ENCODE measurements around the gene ACAD10.
"Not testable (repeated sequence)": the region's sequence is repeated elsewhere in the genome, so short reads cannot be mapped to it uniquely, and the experiment has no call there.

Gene ACAD10

DNA sequence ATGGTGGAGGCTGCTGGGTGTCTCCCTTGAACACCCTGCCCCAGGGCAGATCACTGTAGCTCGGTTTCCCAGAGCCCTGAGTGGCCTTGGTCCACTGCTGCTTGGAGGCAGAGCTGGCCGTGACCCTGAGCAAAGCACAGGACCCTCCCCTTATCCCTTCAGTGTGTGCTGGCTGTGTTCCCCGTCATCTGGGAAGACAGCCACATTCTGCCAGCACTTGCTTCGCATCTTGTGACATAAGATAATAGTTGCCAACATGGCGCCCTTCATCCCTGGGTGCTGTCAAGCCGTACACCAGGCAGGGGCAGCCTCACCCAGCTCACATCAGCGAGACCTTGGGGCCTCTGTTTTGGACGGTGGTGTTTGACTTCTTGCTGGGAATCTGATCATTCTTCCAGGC lies 68.8 kb downstream of the ACAD10 start:
- DNase-seq = no peak

DNA sequence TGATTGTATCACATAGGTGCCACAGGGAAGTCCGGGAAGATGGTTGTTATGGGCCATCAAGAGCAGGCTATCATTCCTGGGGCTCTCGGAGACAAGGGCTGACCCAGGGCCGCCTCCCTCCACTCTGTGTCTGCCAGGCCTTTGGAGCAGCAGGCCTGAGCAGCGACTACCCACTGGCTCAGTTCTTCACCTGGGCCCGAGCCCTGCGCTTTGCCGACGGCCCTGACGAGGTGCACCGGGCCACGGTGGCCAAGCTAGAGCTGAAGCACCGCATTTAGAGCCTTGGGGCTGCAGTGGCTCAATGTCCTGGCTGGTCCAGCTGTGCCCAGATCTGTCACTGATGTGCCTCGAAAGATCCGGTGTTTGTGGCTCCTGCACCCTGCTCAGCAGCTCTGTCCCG lies 70.3 kb downstream of the ACAD10 start:
- no peak for DNase-seq

DNA sequence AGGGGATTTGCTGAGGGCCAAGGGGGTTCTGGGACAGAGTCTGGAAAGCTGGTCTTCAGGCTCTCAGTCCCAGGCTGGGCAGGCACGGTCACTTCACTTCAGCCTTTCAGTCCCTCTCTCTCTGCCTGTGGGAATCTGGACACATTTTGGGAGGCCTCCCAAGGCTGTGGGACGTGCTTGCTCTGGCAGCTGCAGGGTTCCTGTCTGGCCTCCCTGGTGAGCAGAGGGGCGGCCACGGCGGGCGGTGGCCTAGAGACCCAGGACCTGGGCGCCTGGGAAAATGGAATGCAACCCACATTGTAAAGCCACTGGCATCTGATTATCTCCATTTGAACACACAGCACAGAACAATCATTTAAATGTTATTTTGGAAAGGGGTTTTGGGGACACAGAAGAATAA lies 70.8 kb downstream of the ACAD10 start:
- DNase-seq = no peak

DNA sequence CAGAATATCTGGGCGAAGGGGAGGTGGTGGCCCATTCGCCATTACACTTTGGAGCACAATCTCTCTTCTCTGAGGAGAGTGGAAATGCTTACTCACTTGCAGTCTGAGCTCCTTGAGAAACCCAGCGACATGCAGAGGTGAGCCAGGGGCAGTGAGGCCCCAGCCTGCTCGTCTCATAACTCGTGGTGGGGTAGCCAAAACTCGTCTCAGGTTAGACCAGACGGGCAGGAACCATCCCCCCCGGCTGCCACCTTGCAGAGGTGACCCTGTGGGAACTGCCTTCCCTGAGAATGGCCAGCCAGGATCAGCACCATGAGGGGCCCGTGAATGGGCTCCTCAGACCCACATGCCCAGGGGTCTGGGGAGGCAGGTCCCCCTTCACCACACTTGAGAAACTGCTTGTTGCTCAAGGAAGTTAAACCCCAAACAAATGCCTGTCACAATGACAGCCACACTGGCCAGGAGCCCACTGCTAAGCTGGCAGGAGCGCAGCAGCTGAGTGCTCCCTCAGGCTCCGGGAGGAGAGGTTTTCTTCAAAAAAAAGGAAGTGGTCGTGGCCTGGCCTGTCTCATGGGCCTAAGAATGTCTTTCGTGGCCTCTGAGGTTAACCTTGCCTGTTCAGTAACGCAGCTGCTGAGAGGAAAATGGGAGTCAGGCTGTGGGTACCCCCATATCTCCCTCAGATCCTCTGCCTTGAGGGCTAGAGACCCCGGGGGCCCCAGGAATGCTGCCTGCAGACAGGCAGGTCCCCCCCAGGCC lies 71.7 kb downstream of the ACAD10 start:
- DNase-seq = no peak

DNA sequence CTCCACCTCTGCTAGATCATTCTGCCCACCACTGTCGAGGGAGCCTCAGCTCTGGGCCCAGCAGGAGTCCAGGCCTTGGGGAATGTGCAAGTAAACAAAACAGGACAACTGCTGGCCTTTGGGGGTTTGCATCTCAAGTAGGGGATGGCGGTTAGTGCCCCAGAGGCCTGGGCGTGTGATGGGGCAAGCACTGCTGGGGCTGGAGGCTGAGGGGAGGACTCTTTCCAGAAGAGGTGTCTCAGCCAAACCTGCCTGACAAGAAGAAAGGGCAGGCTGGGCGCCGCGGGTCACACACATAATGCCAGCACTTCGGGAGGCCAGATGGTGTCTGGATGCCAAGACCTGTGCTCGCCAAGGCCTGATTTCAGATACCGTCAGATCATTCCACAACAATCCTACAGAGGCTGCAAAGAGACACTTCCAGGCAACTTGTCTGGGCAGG lies 72.3 kb downstream of the ACAD10 start:
- DNase-seq = no peak

DNA sequence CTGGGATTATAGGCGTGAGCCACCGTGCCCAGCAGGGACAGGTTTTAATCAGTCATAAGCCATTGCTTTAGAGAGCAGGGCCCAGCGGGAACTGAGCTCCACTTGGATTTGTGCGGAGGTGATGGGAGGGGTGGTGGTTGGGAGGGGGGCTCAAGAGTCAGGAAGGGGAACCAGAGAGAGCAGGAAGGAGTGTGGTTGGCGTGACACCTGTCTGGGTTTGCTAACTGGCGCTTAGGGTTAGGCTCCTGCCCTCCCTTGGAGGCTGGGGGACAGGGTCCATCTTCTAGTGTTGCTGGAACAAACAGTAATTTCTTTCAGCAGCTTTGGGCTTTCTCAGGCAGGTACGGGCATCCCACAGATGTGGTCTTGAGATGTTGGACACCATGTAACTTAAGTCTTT lies 73.4 kb downstream of the ACAD10 start:
- no peak for DNase-seq

DNA sequence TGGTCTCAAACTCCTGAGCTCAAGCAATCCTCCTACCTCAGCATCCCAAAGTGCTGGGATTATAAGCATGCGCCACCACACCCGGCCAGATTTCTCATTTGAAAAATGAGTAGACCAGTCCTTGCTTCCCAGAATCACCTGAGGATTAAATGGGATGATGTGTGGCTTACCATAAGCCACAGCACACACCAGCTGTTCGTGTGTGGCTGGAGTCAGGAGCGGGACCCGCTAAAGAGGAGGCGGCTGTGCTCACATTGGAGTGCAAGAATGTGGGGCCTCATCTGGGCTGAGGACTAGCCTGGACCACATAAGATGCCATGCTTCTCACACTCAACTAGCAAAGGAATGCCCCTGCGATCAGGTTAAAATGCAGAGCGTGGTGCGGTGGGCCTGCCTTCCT lies 74.1 kb downstream of the ACAD10 start:
- no peak for DNase-seq

DNA sequence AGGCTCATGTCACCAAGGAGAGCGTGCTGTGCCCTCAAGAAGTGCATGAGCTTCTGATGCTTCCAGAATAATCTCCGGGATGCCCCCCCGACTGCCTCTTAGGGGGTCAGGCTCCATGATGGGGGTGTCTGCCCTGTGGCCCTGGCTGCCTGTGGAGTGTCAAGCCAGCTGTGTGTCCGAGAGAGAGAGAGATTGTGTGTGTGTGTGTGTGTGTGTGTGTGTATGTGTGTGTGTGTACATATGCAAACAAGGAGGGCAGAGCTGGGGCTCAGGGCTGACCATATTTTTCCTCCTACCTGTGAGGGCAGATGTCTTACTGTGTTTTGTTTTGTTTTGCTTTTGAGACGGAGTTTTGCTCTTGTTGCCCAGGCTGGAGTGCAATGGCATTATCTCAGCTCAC lies 75.2 kb downstream of the ACAD10 start:
- no peak for DNase-seq

DNA sequence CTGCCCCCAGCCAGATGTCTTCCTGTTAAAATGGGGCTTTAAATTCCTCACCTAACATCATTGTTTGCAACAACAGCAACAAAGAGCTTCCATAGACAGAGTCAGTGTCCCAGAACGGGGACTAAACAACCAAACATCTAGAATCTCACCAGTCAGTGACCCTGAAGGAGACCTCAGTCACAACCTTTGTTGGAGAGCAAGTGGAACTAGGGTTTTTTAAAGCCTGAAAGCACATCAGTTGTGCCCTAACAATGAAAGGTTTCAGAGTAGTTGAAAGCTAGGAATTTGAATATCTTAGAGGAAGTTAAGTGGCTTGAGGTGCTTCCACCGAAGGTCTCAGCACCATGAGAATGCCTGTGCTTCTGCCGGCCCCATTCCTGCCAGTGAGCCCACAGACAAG lies 75.9 kb downstream of the ACAD10 start:
- no peak for DNase-seq

DNA sequence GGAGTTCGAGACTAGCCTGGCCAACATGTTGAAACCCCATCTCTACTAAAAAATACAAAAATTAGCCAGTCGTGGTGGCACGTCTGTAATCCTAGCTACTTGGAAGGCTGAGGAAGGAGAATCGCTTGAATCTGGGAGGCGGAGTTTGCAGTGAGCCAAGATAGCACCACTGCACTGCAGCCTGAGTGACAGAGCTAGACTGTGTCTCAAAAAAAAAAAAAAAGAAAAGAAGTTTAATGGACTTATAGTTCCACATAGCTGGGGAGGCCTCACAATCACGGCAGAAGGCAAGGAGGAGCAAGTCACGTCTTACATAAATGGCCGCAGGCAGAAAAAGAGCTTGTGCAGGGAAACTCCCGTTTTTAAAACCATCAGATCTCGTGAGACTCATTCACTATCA lies 77.7 kb downstream of the ACAD10 start:
- DNase-seq = not testable (repeated sequence)

DNA sequence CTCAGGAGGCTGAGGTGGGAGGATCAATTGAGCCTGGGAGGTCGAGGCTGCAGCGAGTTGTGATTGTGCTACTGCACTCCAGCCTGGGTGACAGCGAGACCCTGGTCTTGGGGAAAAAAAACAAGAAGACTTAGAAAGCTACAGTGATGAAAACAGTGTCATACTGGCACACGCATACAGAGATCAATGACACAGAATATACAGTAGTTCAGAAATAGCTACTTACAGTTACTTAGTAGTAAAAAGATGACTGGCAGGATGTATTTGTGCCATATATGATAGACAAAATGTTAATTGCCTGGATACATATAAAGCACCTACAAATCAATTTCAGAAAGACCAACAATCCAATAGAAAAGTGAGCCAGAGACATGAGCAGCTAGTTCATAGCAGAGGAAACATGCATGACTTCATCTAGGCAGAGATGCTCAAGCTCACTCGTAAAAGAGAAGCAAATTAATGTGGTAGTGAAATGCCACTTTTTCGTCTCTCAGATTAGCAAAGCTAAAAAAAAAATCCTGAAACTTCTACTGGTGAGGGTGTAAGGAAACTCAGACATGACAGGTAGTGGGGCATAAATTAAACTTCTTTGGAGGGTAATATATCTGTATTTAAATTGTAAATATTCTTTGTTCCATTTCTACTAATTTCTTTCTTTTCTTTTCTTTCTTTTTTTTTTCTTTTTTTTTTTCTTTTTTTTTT lies 78.4 kb downstream of the ACAD10 start:
- no peak for DNase-seq

DNA sequence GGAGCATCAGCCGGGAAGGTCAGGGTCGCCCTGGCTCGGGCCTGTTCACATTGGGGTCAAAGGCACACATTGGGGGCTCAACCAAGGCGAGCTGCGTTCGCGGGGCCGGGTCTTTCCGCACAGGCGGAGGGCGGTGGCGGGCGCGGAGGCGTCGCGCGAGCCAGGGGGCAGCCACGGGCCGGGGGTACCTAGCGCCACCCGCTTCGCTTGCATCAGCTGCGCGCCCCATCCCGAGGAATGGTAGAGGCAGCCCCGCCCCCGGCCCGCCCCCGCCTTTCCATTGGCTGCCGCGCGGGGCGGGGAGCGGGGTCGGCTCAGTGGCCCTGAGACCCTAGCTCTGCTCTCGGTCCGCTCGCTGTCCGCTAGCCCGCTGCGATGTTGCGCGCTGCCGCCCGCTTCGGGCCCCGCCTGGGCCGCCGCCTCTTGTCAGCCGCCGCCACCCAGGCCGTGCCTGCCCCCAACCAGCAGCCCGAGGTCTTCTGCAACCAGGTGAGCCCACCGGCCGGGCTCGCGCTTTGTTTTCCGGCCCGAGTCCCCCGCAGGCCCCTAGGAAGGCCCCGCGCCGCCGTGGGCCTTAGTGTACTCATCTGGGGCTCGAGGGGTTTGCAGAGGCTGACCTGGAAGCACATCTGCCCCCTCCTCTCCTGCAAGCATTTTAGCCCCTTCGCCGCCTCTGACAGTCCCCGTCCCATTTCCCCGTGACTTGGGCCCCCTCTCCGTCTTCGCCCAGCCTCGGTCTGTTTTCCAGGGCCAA lies 80.9 kb downstream of the ACAD10 start, which contains the start of gene ALDH2:
ALDH2 (plus strand) TSS at position 326 of the 754 bp plus-strand sequence; CDS start at position 376, 50 bp downstream.
- peak; percentile 19 for DNase-seq

DNA sequence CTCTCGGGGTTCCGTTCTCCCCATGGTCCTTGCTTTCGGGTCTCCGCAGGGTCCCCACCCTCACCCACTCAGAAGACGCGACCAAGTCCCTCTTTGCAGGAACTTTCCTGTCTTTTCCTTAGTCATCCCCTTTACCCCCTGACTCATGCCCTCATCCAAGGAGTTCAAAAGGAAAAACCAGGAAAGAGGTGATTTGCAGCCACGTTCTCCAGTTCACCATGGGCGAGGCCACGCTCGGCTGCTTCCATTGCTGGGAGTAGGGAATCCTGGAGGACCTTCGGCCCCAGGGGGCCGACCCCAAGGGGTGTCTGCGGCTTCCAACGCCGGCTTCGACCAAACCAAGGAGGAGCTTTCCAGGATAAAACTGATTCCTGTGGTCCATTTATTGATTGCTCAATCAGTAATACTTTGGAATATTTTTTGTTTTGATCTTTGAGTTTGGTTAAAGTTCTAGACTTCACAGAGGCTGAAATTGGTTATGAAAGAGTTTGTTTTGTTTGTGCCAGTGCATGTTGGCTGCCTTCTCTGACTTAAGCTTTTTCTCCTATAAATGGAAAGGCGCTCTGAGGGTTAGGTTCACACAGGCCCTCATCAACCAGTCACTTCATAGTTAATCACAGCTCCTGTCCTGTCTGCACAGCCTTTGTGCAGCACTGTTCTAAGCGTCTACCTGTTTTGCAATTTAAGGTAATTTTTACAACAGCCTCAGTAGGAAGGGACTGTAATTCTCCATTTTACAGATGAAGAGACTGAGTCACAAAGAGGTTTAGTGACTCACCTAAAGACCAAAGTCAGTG lies 81.7 kb downstream of the ACAD10 start:
- no peak for DNase-seq

DNA sequence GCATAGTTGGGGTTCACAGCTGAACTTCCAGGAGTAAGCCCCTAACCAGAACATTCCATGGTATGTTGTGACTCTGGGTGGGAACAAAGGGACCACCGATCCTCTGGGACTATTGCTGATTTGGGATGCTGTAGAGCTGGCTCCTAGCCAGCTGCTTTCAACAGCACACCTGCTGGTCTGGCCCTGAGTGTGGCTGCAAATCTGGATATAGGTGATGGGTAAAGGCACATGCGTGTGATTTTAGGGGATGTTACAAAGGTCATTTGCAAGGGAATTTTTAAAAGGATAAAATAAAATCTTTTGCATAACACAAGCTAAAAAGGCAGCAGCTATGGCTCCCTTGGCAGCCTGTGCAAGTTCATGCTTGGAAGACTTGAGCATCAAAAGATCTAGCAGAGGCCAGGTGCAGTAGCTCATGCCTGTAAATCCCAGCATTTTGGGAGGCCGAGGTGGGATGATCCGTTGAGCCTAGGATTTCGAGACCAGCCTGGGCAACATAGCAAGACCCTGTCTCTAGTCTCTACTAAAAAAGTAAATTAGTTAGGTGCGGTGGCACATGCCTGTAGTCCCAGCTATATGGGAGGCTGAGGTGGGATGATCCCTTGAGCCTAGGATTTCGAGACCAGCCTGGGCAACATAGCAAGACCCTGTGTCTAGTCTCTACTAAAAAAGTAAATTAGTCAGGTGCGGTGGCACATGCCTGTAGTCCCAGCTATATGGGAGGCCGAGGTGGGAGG lies 82.5 kb downstream of the ACAD10 start:
- no peak for DNase-seq

DNA sequence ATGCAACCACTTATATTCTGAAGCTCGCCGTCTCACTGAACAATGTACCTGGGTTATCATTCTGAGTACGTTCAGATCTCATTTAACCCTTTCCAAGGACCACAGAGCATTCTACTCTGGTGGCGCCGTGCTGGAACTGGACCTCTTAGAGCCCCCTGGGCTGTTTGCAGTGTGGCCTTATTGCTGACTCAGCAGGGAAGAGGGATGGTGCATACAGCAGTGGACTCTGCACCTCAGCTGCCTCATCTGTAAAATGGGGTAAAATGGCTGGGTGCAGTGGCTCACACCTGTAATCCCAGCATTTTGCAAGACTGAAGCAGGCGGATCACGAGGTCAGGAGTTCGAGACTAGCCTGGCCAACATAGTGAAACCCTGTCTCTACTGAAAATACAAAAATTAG lies 83.7 kb downstream of the ACAD10 start:
- no peak for DNase-seq

DNA sequence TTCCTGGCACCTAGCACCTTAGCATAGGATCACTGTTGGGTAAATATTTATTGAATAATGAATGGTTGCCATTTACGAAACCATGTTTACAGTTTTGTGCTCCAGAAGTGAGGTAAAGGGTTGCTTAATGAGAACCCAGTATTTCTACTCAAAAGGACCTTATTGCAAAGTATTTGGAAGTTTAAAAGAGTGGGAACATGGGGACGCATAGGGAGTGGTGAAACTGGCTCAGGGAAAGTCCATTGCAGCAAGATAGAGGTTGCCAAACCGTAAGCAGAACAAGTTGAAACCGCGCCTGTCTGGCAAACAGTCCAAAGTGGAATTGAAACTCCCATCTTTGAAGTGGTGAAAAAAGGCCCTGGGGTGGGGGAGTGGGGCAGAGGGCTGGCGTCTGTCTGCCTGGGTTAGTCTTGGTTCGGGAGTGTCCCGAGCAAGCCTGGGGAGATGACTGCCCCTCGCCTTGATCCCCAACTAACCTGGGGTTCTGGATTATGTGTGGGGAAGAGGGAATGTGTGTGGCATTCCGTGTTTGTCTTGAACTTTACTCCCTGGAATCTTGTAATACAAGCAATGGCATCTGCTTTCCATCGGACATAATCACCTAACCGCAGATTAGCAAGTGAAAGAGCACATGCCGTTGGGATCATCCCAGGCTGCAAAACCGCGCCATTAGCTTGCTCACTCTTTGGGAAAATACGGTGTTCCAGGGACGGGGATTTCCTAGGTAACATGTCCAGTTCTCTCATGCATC lies 88.1 kb downstream of the ACAD10 start:
- DNase-seq = no peak

DNA sequence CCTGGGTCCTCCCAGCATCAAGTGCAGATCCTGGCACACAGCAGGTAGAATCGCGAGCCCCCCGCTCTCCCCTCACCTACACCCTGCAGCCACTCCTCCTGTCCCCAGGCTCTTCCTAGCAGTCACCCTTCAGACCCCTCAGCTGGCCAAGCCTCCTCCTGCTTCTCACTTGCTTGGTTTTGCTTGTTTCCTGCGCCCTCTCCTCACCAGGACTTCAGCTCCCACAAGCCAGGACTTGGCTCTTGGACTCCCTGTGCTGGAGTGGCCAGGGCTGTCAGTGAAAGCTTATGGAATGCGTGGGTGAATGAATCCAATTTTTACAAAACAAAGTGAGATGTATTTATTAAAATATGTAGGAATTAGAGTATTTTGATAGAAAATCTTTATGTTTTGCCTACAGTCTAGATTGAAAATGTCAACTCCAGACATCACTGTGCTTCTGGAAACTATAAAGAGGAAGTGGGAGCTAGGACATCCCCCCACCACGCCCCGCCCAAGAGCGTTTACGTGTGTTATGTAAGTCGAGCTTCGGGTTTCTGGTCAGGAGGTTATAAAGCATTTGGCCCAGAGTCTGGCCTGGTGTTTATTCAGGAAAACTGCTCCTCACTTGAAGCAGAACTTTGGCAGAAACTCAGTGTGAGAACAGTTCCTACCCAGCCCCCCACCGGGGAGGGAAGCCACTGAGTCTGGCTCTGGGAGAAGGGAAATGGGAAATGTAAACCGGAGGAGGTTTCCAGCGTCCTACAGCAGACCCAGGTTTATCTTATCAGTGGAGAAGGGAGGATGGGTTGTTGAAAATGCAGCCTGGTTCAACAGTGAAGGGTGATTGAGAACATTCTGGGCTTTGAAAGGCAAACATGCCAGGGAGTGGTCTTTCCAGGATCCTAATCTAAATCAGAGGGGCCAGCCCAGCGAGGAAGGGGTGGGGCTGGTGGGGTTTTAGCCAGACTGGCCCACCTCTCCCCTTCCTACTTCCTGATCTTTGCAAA lies 89.6 kb downstream of the ACAD10 start:
- no peak for DNase-seq

DNA sequence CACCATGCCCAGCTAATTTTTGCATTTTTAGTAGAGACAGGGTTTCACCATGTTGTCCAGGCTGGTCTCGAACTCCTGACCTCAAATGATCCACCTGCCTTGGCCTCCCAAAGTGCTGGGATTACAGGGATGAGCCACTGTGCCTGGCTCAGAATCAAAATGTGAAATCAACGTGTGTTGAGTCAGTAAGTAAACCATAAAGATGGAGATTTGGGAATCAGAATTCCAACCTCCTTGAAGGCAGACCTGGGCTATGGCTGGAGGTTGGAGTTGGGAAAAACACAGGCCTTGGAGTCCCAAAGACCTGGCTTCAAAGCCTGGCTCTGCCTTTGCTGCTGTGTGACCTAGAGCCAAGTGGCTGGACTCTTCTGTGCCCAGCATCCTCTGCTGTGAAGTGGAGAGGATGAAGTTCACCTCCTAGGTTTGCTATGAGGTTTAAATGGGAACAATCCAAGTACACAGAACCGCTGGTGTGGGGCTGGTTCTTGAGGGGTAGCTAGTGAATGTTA lies 91.0 kb downstream of the ACAD10 start:
- no peak for DNase-seq

DNA sequence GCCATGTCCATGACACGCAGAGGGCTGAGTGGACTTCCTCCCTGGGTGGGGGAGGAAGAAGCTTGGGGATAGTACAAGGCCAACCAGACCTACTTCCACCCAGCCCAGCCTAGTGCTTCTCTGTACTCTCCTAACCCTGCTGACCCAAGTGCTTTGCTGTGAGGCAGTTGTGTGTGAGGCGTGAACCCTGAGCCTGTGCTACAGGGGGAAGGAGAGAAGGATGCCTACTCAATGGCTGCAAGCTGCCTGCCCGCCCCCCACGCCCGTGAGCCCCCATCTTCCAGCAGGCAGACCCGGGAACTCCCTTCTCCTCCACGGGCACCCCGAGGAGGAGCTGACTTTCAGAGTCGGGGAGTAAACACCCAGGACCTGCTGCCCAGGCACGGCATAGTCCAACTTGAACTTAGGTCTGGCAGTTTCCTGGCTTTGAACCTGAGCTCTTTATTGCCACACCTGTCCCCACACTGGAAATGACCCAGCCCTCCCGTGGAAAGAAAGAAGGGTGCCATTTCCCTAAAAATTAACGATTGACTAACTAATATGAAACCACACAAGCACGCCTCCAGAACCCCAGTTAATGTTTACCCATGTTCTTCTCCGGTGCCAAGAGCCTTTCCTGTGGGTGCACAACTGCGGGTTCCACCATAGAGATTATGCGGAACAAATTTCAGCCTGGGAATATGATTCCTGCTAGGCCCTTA lies 91.6 kb downstream of the ACAD10 start:
- DNase-seq = no peak

All from NCI-H1694 treated with DMSO at 0.1 percent for 48 hours (cell line).